BJ (cell line): ENCODE measurements around the gene CD300A. TPM values are rescaled to one million over a fixed set of nuclear protein-coding genes. Genes with fewer than 3 reads are reported as not detected.

Source experiments
- CTCF ChIA-PET: fragments of 350-600 bp; formaldehyde crosslinking; extraction: SDS; loops from one replicate; lab custom pipeline; 2021; ENCODE audit warnings: antibody characterized with exemption, inconsistent platforms; lab: Yijun Ruan, JAX
- POLR2A ChIA-PET: fragments of 300-600 bp; sonication (Branson Sonifier 250); formaldehyde crosslinking; extraction: SDS; loops from one replicate; lab custom pipeline; 2021; ENCODE audit warnings: antibody characterized with exemption; lab: Charles Lee
- DNase-seq: peaks from one replicate; pipeline ENCODE4 v3.0.0-alpha.2; 2011; ENCODE audit warnings: low read depth
- H3K27me3 ChIP-seq: 2 replicates; pipeline ENCODE4 v1.6.0; 2011; ENCODE audit warnings: low read length; ENCODE audit not compliant: control insufficient read depth, insufficient read depth
- H3K36me3 ChIP-seq: 2 replicates; pipeline ENCODE4 v1.5.1; 2011; ENCODE audit warnings: low read length; ENCODE audit not compliant: control insufficient read depth, insufficient read depth
- H3K4me3 ChIP-seq: 2 replicates; pipeline ENCODE4 v1.5.1; 2011; ENCODE audit warnings: low read depth, mild to moderate bottlenecking, control low read depth, low read length
- polyA plus RNA-seq: library from polyadenylated mRNA; depleted of rRNA; stranded (reverse); fragments of >200 nt; gene quantifications from 2 replicates; pipeline ENCODE4 v1.2.3, GENCODE V29; 2011
- TF ChIP-seq, protein P1 (sequence below): IDR thresholded peaks from 2 replicates; pipeline ENCODE4 v1.5.1; 2011; ENCODE audit warnings: low read depth, mild to moderate bottlenecking, control low read depth, inconsistent platforms, low read length, moderate library complexity; ENCODE audit not compliant: insufficient read depth

The CD300A gene
- polyA plus RNA-seq, 1 experiment, result not detected

DNA sequence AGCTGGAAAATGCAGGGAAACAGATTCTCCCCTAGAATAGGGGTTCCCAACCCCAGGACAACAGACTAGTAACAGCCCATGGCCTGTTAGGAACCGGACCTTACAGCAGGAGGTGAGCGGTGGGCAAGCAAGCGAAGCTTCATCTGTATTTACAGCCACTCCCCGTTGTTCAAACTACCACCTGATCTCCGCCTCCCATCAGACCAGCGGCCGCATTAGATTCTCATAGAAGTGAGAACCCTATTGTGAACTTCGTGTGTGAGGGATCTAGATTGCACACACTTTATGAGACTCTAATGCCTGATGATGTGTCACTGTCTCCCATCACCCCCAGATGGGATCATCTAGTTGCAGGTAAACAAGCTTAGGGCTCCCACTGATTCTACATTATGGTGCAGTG lies 61.3 kb downstream of the CD300A start:
- TF ChIP-seq, protein P1, sequence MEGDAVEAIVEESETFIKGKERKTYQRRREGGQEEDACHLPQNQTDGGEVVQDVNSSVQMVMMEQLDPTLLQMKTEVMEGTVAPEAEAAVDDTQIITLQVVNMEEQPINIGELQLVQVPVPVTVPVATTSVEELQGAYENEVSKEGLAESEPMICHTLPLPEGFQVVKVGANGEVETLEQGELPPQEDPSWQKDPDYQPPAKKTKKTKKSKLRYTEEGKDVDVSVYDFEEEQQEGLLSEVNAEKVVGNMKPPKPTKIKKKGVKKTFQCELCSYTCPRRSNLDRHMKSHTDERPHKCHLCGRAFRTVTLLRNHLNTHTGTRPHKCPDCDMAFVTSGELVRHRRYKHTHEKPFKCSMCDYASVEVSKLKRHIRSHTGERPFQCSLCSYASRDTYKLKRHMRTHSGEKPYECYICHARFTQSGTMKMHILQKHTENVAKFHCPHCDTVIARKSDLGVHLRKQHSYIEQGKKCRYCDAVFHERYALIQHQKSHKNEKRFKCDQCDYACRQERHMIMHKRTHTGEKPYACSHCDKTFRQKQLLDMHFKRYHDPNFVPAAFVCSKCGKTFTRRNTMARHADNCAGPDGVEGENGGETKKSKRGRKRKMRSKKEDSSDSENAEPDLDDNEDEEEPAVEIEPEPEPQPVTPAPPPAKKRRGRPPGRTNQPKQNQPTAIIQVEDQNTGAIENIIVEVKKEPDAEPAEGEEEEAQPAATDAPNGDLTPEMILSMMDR, result no peak
- ChIA-PET POLR2A (no interaction called here), CTCF (no interaction called here)
- Histone ChIP-seq H3K4me3 (no peak overlapping the region), H3K27me3 (no peaks in the 10 kb centered on the region), H3K36me3 (no peaks in the 10 kb centered on the region)
- DNase-seq, result no peak

DNA sequence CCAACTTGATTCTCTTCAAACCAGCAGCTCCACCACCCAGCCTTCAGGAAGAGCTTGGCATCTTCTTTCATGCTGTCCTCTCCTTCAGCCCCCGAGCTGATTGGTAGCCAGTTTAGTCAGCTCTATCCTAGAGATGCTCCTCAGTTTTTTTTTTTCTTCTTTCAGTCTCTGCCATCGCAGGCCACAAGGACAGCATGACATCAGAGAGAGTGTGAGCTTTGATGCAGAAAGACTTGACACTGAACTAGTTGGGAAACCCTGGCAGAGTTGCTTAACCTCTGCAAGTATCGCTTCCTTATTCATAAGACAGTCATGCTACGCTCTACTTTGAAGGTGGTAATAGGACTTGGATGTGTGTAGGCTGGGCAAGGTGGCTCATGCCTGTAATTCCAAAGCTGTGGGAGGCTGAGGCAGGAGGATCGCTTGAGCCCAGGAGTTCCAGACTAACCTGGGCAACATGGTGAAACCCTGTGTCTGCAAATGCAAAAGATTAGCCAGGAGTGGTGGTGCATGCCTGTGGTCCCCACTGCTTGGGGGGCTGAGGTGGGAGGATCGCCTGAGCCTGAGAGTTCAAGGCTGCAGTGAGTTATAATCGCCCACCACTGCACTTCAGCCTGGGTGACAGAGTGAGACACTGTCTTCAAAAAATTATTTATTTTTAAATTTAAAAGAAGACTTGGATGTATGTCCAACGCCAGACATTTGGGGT lies 62.2 kb downstream of the CD300A start:
- H3K36me3 ChIP-seq, result no peaks in the 10 kb centered on the region
- ChIA-PET CTCF (no interaction called here), POLR2A (no interaction called here)
- H3K4me3 ChIP-seq, result no peak overlapping the region
- DNase-seq, result no peak
- no peaks in the 10 kb centered on the region for H3K27me3 ChIP-seq
- TF ChIP-seq, protein P1, result no peak

- TF ChIP-seq, protein P1, result no peak
- ChIA-PET CTCF (no interaction called here), POLR2A (no interaction called here)
- DNase-seq, result no peak
- Histone ChIP-seq H3K4me3 (no peak overlapping the region), H3K27me3 (no peaks in the 10 kb centered on the region), H3K36me3 (no peaks in the 10 kb centered on the region)
These were observed 62.8 kb downstream of the CD300A start for GRCh38 chr17:74529243-74529642.

GRCh38 chr17:74530831-74531150 lies 64.4 kb downstream of the CD300A start:
- no peak overlapping the region for H3K4me3 ChIP-seq
- TF ChIP-seq, protein P1, result no peak
- no peaks in the 10 kb centered on the region for H3K27me3 ChIP-seq
- no peak for DNase-seq
- H3K36me3 ChIP-seq, result no peaks in the 10 kb centered on the region
- CTCF ChIA-PET, result no interaction called here
- POLR2A ChIA-PET, result no interaction called here

DNA sequence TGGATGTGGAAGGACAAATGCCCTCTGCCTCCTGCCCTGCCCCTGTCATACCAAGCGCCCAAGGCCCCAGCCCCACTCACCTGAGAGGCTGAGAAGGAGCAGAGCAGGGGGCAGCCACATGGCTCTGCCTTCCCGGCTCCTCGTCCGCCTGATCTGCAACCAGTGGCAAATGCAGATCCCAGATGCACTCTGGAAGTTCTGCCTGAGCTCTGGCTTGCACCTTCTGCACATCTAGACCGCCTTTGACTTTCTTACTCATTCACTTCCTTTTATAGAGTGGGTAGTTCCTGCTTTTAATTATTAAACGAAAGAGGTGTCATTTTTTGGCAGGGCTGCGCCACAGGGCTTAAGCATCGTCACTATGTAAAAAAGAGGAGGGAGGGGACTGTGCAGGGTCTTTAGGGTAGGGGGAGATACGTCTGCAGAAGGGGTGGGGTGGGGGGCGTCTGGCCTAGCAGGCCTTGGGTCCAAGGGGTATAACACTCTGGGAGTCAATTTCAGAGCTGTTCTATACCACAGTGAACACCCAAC lies 64.9 kb downstream of the CD300A start, which contains the start of gene CD300LB:
Gene CD300LB, minus strand, starts transcription at position 245 of the 531 bp plus-strand sequence. Its CDS starts 125 bp downstream, at position 120.
- TF ChIP-seq, protein P1, result no peak
- Histone ChIP-seq H3K27me3 (no peaks in the 10 kb centered on the region), H3K36me3 (no peaks in the 10 kb centered on the region), H3K4me3 (no peak within 1 kb of the TSS)
- CTCF ChIA-PET, result no interaction called here
- DNase-seq, result no peak
- POLR2A ChIA-PET, result no interaction called here
